Measurements from ENCODE around the gene LSM14A. TPM values are rescaled to one million over a fixed set of nuclear protein-coding genes. Genes with fewer than 3 reads are reported as not detected.
A peak's percentile ranks its signal among the peaks of the same experiment; 100 is the strongest.
"Not testable (repeated sequence)": the region's sequence is repeated elsewhere in the genome, so short reads cannot be mapped to it uniquely, and the experiment has no call there.

LSM14A gene
- total RNA-seq: 74.8 TPM

GRCh38 chr19:34171877-34172660 lies at the start of gene LSM14A:
Gene LSM14A (plus strand): TSS chr19:34172504. CDS start chr19:34172643, 139 bp downstream.
- ATAC-seq: peak; percentile 92

GRCh38 chr19:34124828-34125227 lies 47.5 kb upstream of the LSM14A start:
- no peak for ATAC-seq

GRCh38 chr19:34126966-34127365 lies 45.3 kb upstream of the LSM14A start:
- no peak for ATAC-seq

- ATAC-seq: no peak
These were observed 44.6 kb upstream of the LSM14A start for GRCh38 chr19:34127684-34128189.

GRCh38 chr19:34128558-34129250 lies 43.6 kb upstream of the LSM14A start:
- ATAC-seq: no peak

- ATAC-seq: no peak
These were observed 41.2 kb upstream of the LSM14A start for GRCh38 chr19:34131100-34131499.

GRCh38 chr19:34132145-34132544 lies 40.2 kb upstream of the LSM14A start:
- not testable (repeated sequence) for ATAC-seq

GRCh38 chr19:34132706-34133105 lies 39.6 kb upstream of the LSM14A start:
- not testable (repeated sequence) for ATAC-seq

- peak; percentile 93 for ATAC-seq
These were observed 37.9 kb upstream of the LSM14A start for GRCh38 chr19:34134190-34135053.

GRCh38 chr19:34135054-34135800 lies 37.1 kb upstream of the LSM14A start:
- peak; percentile 38 for ATAC-seq

- ATAC-seq: no peak
These were observed 36.3 kb upstream of the LSM14A start for GRCh38 chr19:34135821-34136611.

GRCh38 chr19:34141025-34141424 lies 31.3 kb upstream of the LSM14A start:
- ATAC-seq: no peak

GRCh38 chr19:34142440-34142839 lies 29.9 kb upstream of the LSM14A start:
- ATAC-seq: no peak

GRCh38 chr19:34145741-34146202 lies 26.5 kb upstream of the LSM14A start:
- peak; percentile 62 for ATAC-seq

- no peak for ATAC-seq
These were observed 23.6 kb upstream of the LSM14A start for GRCh38 chr19:34148658-34149185.

GRCh38 chr19:34149873-34150272 lies 22.4 kb upstream of the LSM14A start:
- no peak for ATAC-seq

GRCh38 chr19:34150558-34150957 lies 21.7 kb upstream of the LSM14A start:
- ATAC-seq: no peak

- no peak for ATAC-seq
These were observed 20.9 kb upstream of the LSM14A start for GRCh38 chr19:34151439-34151838.

- no peak for ATAC-seq
These were observed 17.9 kb upstream of the LSM14A start for GRCh38 chr19:34154401-34154800.

GRCh38 chr19:34155686-34156085 lies 16.6 kb upstream of the LSM14A start:
- no peak for ATAC-seq

- not testable (repeated sequence) for ATAC-seq
These were observed 13.3 kb upstream of the LSM14A start for GRCh38 chr19:34158966-34159365.

Data from esophagus mucosa (tissue), 1 donor.